HepG2 (cell line): ENCODE measurements around the gene FGGY. TPM values are rescaled to one million over a fixed set of nuclear protein-coding genes. Genes with fewer than 3 reads are reported as not detected.
A peak's percentile ranks its signal among the peaks of the same experiment; 100 is the strongest.

Source experiments
- AHR ChIP-seq: IDR thresholded peaks from 2 replicates; pipeline ENCODE4 v1.6.1; 2018; ENCODE audit warnings: missing genetic modification reagents, missing compliant biosample characterization
- ARNT ChIP-seq: fragments of 450-650 bp; IDR thresholded peaks from 2 replicates; pipeline ENCODE4 v1.6.1; 2017
- BORCS8-MEF2B ChIP-seq: sonication (generic); formaldehyde crosslinking; IDR thresholded peaks from 2 replicates; pipeline ENCODE4 v1.8.0; 2022; ENCODE audit warnings: mild to moderate bottlenecking, missing genetic modification reagents
- BRCA1 ChIP-seq: sonication (generic); formaldehyde crosslinking; IDR thresholded peaks from 2 replicates; pipeline ENCODE4 v1.4.0; 2020; ENCODE audit warnings: missing genetic modification reagents
- EEA1 ChIP-seq: sonication (generic); formaldehyde crosslinking; IDR thresholded peaks from 2 replicates; pipeline ENCODE4 v1.5.1; 2020; ENCODE audit warnings: mild to moderate bottlenecking, missing genetic modification reagents, borderline replicate concordance
- FOXA3 ChIP-seq: IDR thresholded peaks from 2 replicates; pipeline ENCODE4 v1.6.1; 2016; ENCODE audit warnings: missing genetic modification reagents, missing compliant biosample characterization
- FOXJ3 ChIP-seq: sonication (generic); formaldehyde crosslinking; IDR thresholded peaks from 2 replicates; pipeline ENCODE4 v1.4.0; 2020; ENCODE audit warnings: missing genetic modification reagents, mild to moderate bottlenecking, borderline replicate concordance
- HOXA3 ChIP-seq: sonication (generic); formaldehyde crosslinking; IDR thresholded peaks from 2 replicates; pipeline ENCODE4 v1.5.0; 2020; ENCODE audit warnings: missing genetic modification reagents
- HOXD1 ChIP-seq: sonication (generic); formaldehyde crosslinking; IDR thresholded peaks from 2 replicates; pipeline ENCODE4 v1.5.0; 2020; ENCODE audit warnings: missing genetic modification reagents
- JUN ChIP-seq: sonication (generic); formaldehyde crosslinking; IDR thresholded peaks from 2 replicates; pipeline ENCODE4 v1.4.0; 2020; ENCODE audit warnings: mild to moderate bottlenecking, missing genetic modification reagents
- MATR3 ChIP-seq: sonication (generic); formaldehyde crosslinking; IDR thresholded peaks from 2 replicates; pipeline ENCODE4 v1.4.0; 2020; ENCODE audit warnings: missing genetic modification reagents
- STAT5B ChIP-seq: sonication (generic); formaldehyde crosslinking; IDR thresholded peaks from 2 replicates; pipeline ENCODE4 v1.4.0; 2020; ENCODE audit warnings: missing genetic modification reagents
- TAF15 ChIP-seq: fragments of 200-400 bp; formaldehyde crosslinking; IDR thresholded peaks from one replicate; pipeline ENCODE4 v1.6.1; 2018; ENCODE audit warnings: mild to moderate bottlenecking, low read depth, low read length; ENCODE audit not compliant: poor library complexity, severe bottlenecking
- TCF7L2 ChIP-seq: IDR thresholded peaks from 2 replicates; pipeline ENCODE4 v1.6.1; 2011; ENCODE audit warnings: mild to moderate bottlenecking, low read depth, low read length, moderate library complexity
- XRCC5 ChIP-seq: fragments of 200-400 bp; formaldehyde crosslinking; optimal IDR thresholded peaks from 2 replicates; pipeline ENCODE3; 2017; ENCODE audit warnings: mild to moderate bottlenecking, low read length
- ZNF160 ChIP-seq: sonication (generic); formaldehyde crosslinking; IDR thresholded peaks from 2 replicates; pipeline ENCODE4 v1.8.0; 2022; ENCODE audit warnings: mild to moderate bottlenecking, inconsistent platforms, missing genetic modification reagents
- ZNF253 ChIP-seq: sonication (generic); formaldehyde crosslinking; IDR thresholded peaks from 2 replicates; pipeline ENCODE4 v1.8.0; 2022; ENCODE audit warnings: mild to moderate bottlenecking, missing genetic modification reagents, borderline replicate concordance
- ZNF577 ChIP-seq: sonication (generic); formaldehyde crosslinking; IDR thresholded peaks from 2 replicates; pipeline ENCODE4 v1.4.0; 2020; ENCODE audit warnings: mild to moderate bottlenecking, low read depth, missing genetic modification reagents, borderline replicate concordance
- ZNF891 ChIP-seq: sonication (generic); formaldehyde crosslinking; IDR thresholded peaks from 2 replicates; pipeline ENCODE4 v1.5.0; 2020; ENCODE audit warnings: mild to moderate bottlenecking, missing genetic modification reagents
- ZSCAN12 ChIP-seq: sonication (generic); formaldehyde crosslinking; IDR thresholded peaks from 2 replicates; pipeline ENCODE4 v1.9.0; 2021; ENCODE audit warnings: mild to moderate bottlenecking, missing genetic modification reagents
- ZSCAN30 ChIP-seq: sonication (generic); formaldehyde crosslinking; IDR thresholded peaks from 2 replicates; pipeline ENCODE4 v1.5.0; 2020; ENCODE audit warnings: mild to moderate bottlenecking, missing genetic modification reagents
- polyA plus RNA-seq, 8 experiments: library from polyadenylated mRNA; depleted of rRNA in 3 of 8; stranded (reverse) in 7 of 8; unstranded in 1 of 8; fragments of >200 nt; fragmentation: Illumina TruSeq in 4 of 8; extraction: Trizol in 4 of 8; gene quantifications; 2 replicates each; pipeline versions ENCODE4 v1.2.1 to v1.2.3, GENCODE V29; 2011 to 2016; ENCODE audit warnings: low read depth in 4 of 8, missing spikeins in 1 of 8, mixed read lengths in 1 of 8; ENCODE audit not compliant: insufficient read depth in 1 of 8
- total RNA-seq, 5 experiments: library from RNA; depleted of rRNA; stranded (reverse); fragments of >200 nt; fragmentation: Illumina TruSeq; extraction: Trizol; gene quantifications; 2 replicates each; pipeline ENCODE4 v1.2.3, GENCODE V29; 2016; ENCODE audit warnings: low read depth in 1 of 5
- TF ChIP-seq, protein P1 (sequence below): sonication (generic); formaldehyde crosslinking; IDR thresholded peaks from 2 replicates; pipeline ENCODE4 v1.4.0; 2020; ENCODE audit warnings: missing genetic modification reagents
- TF ChIP-seq, protein P2 (sequence below): sonication (generic); formaldehyde crosslinking; IDR thresholded peaks from 2 replicates; pipeline ENCODE4 v1.8.0; 2022; ENCODE audit warnings: low read depth, missing genetic modification reagents
- TF ChIP-seq, protein P3 (sequence below): sonication (generic); formaldehyde crosslinking; IDR thresholded peaks from 2 replicates; pipeline ENCODE4 v1.5.0; 2020; ENCODE audit warnings: missing genetic modification reagents
- TF ChIP-seq, protein P4 (sequence below): sonication (generic); formaldehyde crosslinking; IDR thresholded peaks from 2 replicates; pipeline ENCODE4 v1.5.1; 2020; ENCODE audit warnings: mild to moderate bottlenecking, missing genetic modification reagents, borderline replicate concordance

The FGGY gene
- total and polyA plus RNA-seq, 2 of the 13 experiments (the other 11 are each of a cell fraction or from before 2014, with no cell fraction given): 15.7 to 27.5 TPM

DNA sequence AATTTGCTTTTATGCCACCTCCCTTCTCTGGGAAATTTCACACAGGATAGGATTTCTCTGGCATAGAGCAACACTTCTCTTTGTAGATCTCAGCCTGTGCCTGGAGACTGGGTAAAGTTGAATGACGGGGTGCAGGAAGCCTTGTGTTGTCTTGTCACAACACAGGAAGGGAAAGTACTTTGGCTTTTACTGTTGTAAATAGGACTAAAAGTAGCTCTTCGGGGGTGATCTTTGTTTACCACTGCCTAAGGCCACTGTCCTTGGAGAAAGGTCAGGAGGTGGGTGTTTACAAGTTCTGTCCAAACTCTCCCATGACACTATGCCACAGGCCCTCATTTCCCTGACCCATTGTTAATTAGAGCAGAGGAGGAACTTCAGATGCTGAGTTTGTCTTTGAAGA, 139.7 kb downstream of the FGGY start (continued):
- no peak for TF ChIP-seq STAT5B
- no peak for TF ChIP-seq EEA1 (CRISPR knock-in tag)
- TF ChIP-seq XRCC5: no peak
- TF ChIP-seq, protein P1, sequence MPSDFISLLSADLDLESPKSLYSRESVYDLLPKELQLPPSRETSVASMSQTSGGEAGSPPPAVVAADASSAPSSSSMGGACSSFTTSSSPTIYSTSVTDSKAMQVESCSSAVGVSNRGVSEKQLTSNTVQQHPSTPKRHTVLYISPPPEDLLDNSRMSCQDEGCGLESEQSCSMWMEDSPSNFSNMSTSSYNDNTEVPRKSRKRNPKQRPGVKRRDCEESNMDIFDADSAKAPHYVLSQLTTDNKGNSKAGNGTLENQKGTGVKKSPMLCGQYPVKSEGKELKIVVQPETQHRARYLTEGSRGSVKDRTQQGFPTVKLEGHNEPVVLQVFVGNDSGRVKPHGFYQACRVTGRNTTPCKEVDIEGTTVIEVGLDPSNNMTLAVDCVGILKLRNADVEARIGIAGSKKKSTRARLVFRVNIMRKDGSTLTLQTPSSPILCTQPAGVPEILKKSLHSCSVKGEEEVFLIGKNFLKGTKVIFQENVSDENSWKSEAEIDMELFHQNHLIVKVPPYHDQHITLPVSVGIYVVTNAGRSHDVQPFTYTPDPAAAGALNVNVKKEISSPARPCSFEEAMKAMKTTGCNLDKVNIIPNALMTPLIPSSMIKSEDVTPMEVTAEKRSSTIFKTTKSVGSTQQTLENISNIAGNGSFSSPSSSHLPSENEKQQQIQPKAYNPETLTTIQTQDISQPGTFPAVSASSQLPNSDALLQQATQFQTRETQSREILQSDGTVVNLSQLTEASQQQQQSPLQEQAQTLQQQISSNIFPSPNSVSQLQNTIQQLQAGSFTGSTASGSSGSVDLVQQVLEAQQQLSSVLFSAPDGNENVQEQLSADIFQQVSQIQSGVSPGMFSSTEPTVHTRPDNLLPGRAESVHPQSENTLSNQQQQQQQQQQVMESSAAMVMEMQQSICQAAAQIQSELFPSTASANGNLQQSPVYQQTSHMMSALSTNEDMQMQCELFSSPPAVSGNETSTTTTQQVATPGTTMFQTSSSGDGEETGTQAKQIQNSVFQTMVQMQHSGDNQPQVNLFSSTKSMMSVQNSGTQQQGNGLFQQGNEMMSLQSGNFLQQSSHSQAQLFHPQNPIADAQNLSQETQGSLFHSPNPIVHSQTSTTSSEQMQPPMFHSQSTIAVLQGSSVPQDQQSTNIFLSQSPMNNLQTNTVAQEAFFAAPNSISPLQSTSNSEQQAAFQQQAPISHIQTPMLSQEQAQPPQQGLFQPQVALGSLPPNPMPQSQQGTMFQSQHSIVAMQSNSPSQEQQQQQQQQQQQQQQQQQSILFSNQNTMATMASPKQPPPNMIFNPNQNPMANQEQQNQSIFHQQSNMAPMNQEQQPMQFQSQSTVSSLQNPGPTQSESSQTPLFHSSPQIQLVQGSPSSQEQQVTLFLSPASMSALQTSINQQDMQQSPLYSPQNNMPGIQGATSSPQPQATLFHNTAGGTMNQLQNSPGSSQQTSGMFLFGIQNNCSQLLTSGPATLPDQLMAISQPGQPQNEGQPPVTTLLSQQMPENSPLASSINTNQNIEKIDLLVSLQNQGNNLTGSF (CRISPR knock-in tag): no peak
- TF ChIP-seq HOXA3 (CRISPR knock-in tag): no peak
- TF ChIP-seq MATR3 (CRISPR knock-in tag): no peak
- no peak for TF ChIP-seq HOXD1 (CRISPR knock-in tag)
- no peak for TF ChIP-seq ZNF160
- TF ChIP-seq FOXJ3 (CRISPR knock-in tag): peak; percentile 38; the same call in 1 of the 2 replicates
- no peak for TF ChIP-seq ZSCAN12 (CRISPR knock-in tag)
- no peak for TF ChIP-seq TCF7L2
- TF ChIP-seq FOXA3 (CRISPR knock-in tag): peak; percentile 92
- TF ChIP-seq, protein P2, sequence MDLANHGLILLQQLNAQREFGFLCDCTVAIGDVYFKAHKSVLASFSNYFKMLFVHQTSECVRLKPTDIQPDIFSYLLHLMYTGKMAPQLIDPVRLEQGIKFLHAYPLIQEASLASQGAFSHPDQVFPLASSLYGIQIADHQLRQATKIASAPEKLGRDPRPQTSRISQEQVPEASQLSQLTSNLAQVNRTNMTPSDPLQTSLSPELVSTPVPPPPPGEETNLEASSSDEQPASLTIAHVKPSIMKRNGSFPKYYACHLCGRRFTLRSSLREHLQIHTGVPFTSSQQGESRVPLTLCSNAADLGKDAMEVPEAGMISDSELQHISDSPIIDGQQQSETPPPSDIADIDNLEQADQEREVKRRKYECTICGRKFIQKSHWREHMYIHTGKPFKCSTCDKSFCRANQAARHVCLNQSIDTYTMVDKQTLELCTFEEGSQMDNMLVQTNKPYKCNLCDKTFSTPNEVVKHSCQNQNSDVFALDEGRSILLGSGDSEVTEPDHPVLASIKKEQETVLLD: no peak
- TF ChIP-seq ZSCAN30 (CRISPR knock-in tag): no peak
- TF ChIP-seq ARNT: no peak
- no peak for TF ChIP-seq TAF15
- no peak for TF ChIP-seq ZNF577 (CRISPR knock-in tag)
- TF ChIP-seq ZNF891 (CRISPR knock-in tag): no peak
- TF ChIP-seq AHR (CRISPR knock-in tag): no peak
- TF ChIP-seq ZNF253 (CRISPR knock-in tag): no peak
- TF ChIP-seq BRCA1 (CRISPR knock-in tag): no peak
- no peak for TF ChIP-seq JUN (CRISPR knock-in tag)
- TF ChIP-seq, protein P3, sequence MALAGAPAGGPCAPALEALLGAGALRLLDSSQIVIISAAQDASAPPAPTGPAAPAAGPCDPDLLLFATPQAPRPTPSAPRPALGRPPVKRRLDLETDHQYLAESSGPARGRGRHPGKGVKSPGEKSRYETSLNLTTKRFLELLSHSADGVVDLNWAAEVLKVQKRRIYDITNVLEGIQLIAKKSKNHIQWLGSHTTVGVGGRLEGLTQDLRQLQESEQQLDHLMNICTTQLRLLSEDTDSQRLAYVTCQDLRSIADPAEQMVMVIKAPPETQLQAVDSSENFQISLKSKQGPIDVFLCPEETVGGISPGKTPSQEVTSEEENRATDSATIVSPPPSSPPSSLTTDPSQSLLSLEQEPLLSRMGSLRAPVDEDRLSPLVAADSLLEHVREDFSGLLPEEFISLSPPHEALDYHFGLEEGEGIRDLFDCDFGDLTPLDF (CRISPR knock-in tag): no peak
- TF ChIP-seq, protein P4, sequence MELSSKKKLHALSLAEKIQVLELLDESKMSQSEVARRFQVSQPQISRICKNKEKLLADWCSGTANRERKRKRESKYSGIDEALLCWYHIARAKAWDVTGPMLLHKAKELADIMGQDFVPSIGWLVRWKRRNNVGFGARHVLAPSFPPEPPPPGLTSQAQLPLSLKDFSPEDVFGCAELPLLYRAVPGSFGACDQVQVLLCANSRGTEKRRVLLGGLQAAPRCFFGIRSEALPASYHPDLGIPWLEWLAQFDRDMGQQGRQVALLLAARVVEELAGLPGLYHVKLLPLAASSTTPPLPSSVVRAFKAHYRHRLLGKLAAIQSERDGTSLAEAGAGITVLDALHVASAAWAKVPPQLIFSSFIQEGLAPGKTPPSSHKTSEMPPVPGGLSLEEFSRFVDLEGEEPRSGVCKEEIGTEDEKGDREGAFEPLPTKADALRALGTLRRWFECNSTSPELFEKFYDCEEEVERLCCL (CRISPR knock-in tag): no peak
- TF ChIP-seq BORCS8-MEF2B (CRISPR knock-in tag): no peak
